HepG2 (cell line): ENCODE measurements around the gene TAS1R3. TPM values are rescaled to one million over a fixed set of nuclear protein-coding genes. Genes with fewer than 3 reads are reported as not detected.

ENCODE experiments used
- ARID2 ChIP-seq: sonication (generic); formaldehyde crosslinking; IDR thresholded peaks from 2 replicates; pipeline ENCODE4 v1.8.1; 2022; ENCODE audit warnings: mild to moderate bottlenecking, missing genetic modification reagents, borderline replicate concordance
- ATF4 ChIP-seq, 2 experiments: fragments of 450-650 bp in 1 of 2; sonication (generic) in 1 of 2; formaldehyde crosslinking; IDR thresholded peaks; 2 replicates each; pipeline versions ENCODE4 v1.5.0 to v1.8.0; 2020 to 2022; ENCODE audit warnings: mild to moderate bottlenecking in 1 of 2, missing genetic modification reagents in 1 of 2
- ELF4 ChIP-seq: sonication (generic); formaldehyde crosslinking; IDR thresholded peaks from 2 replicates; pipeline ENCODE4 v1.5.0; 2020; ENCODE audit warnings: missing genetic modification reagents, mild to moderate bottlenecking, moderate library complexity, borderline replicate concordance
- GATAD1 ChIP-seq: IDR thresholded peaks from 2 replicates; pipeline ENCODE4 v1.6.1; 2016; ENCODE audit warnings: missing genetic modification reagents, missing compliant biosample characterization
- KDM5B ChIP-seq: sonication (generic); formaldehyde crosslinking; IDR thresholded peaks from 2 replicates; pipeline ENCODE4 v1.4.0; 2020; ENCODE audit warnings: missing genetic modification reagents, mild to moderate bottlenecking, borderline replicate concordance
- MIER2 ChIP-seq: IDR thresholded peaks from 2 replicates; pipeline ENCODE4 v1.6.1; 2016; ENCODE audit warnings: missing biosample characterization, missing genetic modification reagents
- MXD4 ChIP-seq: IDR thresholded peaks from 2 replicates; pipeline ENCODE4 v1.6.1; 2016; ENCODE audit warnings: mild to moderate bottlenecking, missing biosample characterization, missing genetic modification reagents
- PHF21A ChIP-seq: sonication (generic); formaldehyde crosslinking; IDR thresholded peaks from 2 replicates; pipeline ENCODE4 v1.5.0; 2020; ENCODE audit warnings: mild to moderate bottlenecking, missing genetic modification reagents
- ZBTB26 ChIP-seq: IDR thresholded peaks from 2 replicates; pipeline ENCODE4 v1.6.1; 2016; ENCODE audit warnings: missing compliant biosample characterization, missing genetic modification reagents, borderline replicate concordance
- ZNF280B ChIP-seq: sonication (generic); formaldehyde crosslinking; IDR thresholded peaks from 2 replicates; pipeline ENCODE4 v1.5.0; 2020; ENCODE audit warnings: missing genetic modification reagents, mild to moderate bottlenecking, borderline replicate concordance
- ZNF430 ChIP-seq: sonication (generic); formaldehyde crosslinking; IDR thresholded peaks from 2 replicates; pipeline ENCODE4 v1.9.0; 2021; ENCODE audit warnings: mild to moderate bottlenecking, missing genetic modification reagents
- ZNF512B ChIP-seq: sonication (generic); formaldehyde crosslinking; IDR thresholded peaks from 2 replicates; pipeline ENCODE4 v1.5.1; 2020; ENCODE audit warnings: missing genetic modification reagents, mild to moderate bottlenecking, borderline replicate concordance
- ZNF513 ChIP-seq: sonication (generic); formaldehyde crosslinking; conservative IDR thresholded peaks from 2 replicates; pipeline ENCODE4 v1.5.0; 2020; ENCODE audit warnings: missing genetic modification reagents
- ZNF615 ChIP-seq: sonication (generic); formaldehyde crosslinking; IDR thresholded peaks from 2 replicates; pipeline ENCODE4 v1.5.0; 2020; ENCODE audit warnings: mild to moderate bottlenecking, missing genetic modification reagents, borderline replicate concordance
- ZNF737 ChIP-seq: sonication (generic); formaldehyde crosslinking; IDR thresholded peaks from 2 replicates; pipeline ENCODE4 v1.5.0; 2020; ENCODE audit warnings: missing genetic modification reagents, mild to moderate bottlenecking, borderline replicate concordance
- ZZZ3 ChIP-seq: sonication (generic); formaldehyde crosslinking; IDR thresholded peaks from 2 replicates; pipeline ENCODE4 v1.4.0; 2020; ENCODE audit warnings: missing genetic modification reagents, mild to moderate bottlenecking, borderline replicate concordance
- polyA plus RNA-seq, 8 experiments: library from polyadenylated mRNA; depleted of rRNA in 3 of 8; stranded (reverse) in 7 of 8; unstranded in 1 of 8; fragments of >200 nt; fragmentation: Illumina TruSeq in 4 of 8; extraction: Trizol in 4 of 8; gene quantifications; 2 replicates each; pipeline versions ENCODE4 v1.2.1 to v1.2.3, GENCODE V29; 2011 to 2016; ENCODE audit warnings: low read depth in 4 of 8, missing spikeins in 1 of 8, mixed read lengths in 1 of 8; ENCODE audit not compliant: insufficient read depth in 1 of 8
- total RNA-seq, 5 experiments: library from RNA; depleted of rRNA; stranded (reverse); fragments of >200 nt; fragmentation: Illumina TruSeq; extraction: Trizol; gene quantifications; 2 replicates each; pipeline ENCODE4 v1.2.3, GENCODE V29; 2016; ENCODE audit warnings: low read depth in 1 of 5

Gene TAS1R3
- total and polyA plus RNA-seq, 2 of the 13 experiments (the other 11 are each of a cell fraction or from before 2014, with no cell fraction given) = 0.13 to 0.15 TPM

- 0 out of 4 replicates have a peak, but pooled peaks of 1 of the 2 experiments have one; percentile 40 for TF ChIP-seq ATF4 (CRISPR knock-in tag; IDR thresholded peaks at IDR 0.05)
- TF ChIP-seq ZBTB26 (CRISPR knock-in tag) = peak; percentile 38; the same call in 1 of the 2 replicates
- TF ChIP-seq ZZZ3 = no peak
- TF ChIP-seq ELF4 (CRISPR knock-in tag) = 0 out of 2 replicates have a peak, but pooled peaks have one; percentile 35
- TF ChIP-seq KDM5B (CRISPR knock-in tag) = peak; percentile 62
- TF ChIP-seq ZNF280B = 0 out of 2 replicates have a peak, but pooled peaks have one; percentile 24
- TF ChIP-seq PHF21A (CRISPR knock-in tag) = peak; percentile 46; the same call in 1 of the 2 replicates
- no peak for TF ChIP-seq ARID2 (CRISPR knock-in tag)
- TF ChIP-seq MIER2 (CRISPR knock-in tag) = no peak
- TF ChIP-seq ZNF615 (CRISPR knock-in tag) = no peak
- TF ChIP-seq ZNF513 (CRISPR knock-in tag) = 0 out of 2 replicates have a peak, but pooled peaks have one; percentile 18
- TF ChIP-seq ZNF737 (CRISPR knock-in tag) = 0 out of 2 replicates have a peak, but pooled peaks have one; percentile 65
- TF ChIP-seq GATAD1 = peak; percentile 91
- peak; percentile 68; the same call in 1 of the 2 replicates for TF ChIP-seq ZNF430 (CRISPR knock-in tag)
- TF ChIP-seq MXD4 (CRISPR knock-in tag) = peak; percentile 48; the same call in 1 of the 2 replicates
- TF ChIP-seq ZNF512B (CRISPR knock-in tag) = no peak
Measured at GRCh38 chr1:1324524-1325287, 6.4 kb upstream of the TAS1R3 start, which contains the start of the genes CPTP and INTS11 (continued).
